Measurements from ENCODE around the gene FYN.

DNA sequence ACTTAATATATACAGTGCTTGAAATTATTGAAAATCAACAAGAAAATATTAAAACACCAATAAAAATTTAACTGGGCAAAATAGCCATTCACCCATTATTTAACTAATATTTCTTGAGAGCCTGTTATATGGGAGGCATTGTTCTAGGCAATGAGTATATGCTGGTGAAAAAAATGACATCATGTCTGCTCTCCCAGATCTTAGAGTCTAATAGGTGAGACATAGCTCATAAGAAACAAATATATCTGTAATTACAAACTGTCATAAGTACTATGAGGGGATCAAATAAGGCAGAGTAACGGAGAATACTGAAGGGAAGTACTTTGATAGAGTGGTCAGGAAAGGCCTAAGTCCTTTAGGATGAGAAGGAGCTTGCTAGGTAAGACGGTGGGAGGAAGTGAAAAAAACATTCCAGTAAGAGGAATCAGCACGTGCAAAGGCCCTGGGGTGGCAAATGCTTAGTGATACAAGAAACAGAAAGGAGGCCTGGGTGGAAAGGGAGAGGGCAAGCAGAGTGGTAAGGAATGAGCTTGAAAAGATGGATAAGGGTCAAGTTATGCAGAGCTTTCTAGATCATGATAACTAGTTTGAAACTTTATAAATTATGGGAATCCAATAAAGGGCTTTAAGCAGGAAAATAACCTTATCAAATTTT lies 12.2 kb upstream of the FYN start:
- TF ChIP-seq POLR2A (IDR thresholded peaks at IDR 0.05) (no peak), POLR2AphosphoS5 (IDR thresholded peaks at IDR 0.05; ENCODE audit: insufficient read depth in 1 of 2, low read depth in 1 of 2) (no peak)
- TF ChIP-seq, protein P1, sequence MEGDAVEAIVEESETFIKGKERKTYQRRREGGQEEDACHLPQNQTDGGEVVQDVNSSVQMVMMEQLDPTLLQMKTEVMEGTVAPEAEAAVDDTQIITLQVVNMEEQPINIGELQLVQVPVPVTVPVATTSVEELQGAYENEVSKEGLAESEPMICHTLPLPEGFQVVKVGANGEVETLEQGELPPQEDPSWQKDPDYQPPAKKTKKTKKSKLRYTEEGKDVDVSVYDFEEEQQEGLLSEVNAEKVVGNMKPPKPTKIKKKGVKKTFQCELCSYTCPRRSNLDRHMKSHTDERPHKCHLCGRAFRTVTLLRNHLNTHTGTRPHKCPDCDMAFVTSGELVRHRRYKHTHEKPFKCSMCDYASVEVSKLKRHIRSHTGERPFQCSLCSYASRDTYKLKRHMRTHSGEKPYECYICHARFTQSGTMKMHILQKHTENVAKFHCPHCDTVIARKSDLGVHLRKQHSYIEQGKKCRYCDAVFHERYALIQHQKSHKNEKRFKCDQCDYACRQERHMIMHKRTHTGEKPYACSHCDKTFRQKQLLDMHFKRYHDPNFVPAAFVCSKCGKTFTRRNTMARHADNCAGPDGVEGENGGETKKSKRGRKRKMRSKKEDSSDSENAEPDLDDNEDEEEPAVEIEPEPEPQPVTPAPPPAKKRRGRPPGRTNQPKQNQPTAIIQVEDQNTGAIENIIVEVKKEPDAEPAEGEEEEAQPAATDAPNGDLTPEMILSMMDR (IDR thresholded peaks at IDR 0.05) = no peak

Measured in vagina (tissue), 2 donors.